ENCODE results near the gene FUT3.

The FUT3 gene

DNA sequence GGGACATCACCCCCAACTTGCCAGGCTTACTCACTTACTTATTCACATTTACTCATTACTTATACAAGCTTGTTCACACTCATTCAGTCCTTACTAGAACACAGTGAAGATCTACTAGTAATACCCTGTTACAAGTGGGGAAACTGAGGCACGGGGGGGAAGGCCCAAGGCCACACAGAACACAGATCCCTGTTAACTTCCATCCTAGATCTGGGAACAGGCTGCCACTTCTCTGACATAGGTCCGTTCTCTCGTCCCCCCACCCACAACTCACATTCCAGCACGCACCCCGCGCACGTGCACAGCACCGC, 47.9 kb downstream of the FUT3 start:
- Histone ChIP-seq H3K27me3 (ENCODE audit: control insufficient read depth in 1 of 2, insufficient read depth in 2 of 2, low read length in 2 of 2) (peaks cover 5 to 15% of the 10 kb centered on the region in 2 donors), H3K27ac (ENCODE audit: low read depth, low read length) (peak overlapping the region; percentile 48), H3K9ac (ENCODE audit: low read length) (no peak overlapping the region), H3K4me3 (ENCODE audit: low read depth in 1 of 2, low read length in 2 of 2) (peak overlapping the region; percentile 43 to 53), H3K4me1 (ENCODE audit: insufficient read depth, low read length) (peaks cover 5% of the 10 kb centered on the region), H3K9me3 (ENCODE audit: low read length) (no peaks in the 10 kb centered on the region), H3K36me3 (ENCODE audit: insufficient read depth, low read length) (no peaks in the 10 kb centered on the region)

DNA sequence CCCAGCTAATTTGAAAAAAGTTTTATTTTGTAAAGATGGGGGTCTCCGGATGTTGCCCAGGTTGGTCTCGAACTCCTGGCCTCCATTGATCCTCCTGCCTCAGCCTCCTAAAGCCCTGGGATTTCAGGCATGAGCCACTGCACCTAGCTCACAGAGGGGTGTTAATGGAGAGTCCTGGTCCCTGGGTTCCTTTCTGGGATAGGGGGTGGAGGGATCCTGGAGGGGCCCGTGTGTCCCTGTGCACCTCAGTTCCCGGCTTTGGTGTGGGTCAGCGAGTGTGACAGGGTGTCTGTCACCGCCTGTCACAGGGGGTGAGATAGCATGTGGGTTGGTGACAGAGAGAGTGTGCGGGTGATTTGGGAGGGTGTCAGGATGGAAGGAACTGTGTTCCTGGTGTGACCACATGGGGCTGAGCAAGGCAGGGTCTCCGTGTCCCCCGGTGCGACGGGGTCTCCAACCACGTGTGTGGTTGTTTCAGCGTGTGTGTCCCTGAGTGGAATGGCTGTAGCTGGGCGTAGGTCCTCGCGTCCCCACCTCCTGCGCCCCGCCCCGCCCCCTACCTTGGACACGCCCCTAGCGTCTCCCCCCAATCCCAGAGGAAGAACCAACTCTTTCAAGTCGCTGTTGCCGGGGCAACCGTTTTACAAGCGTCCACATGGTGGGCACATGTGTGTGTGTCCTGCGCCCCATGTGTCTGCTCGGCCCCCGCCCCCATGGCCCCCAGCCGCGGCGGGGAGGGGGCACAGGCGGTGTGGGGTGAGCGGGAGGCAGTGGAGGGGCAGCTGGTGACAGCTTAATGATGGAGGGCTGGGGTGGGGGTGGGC, 49.2 kb downstream of the FUT3 start:
- peaks cover 5 to 15% of the 10 kb centered on the region in 2 donors for H3K27me3 ChIP-seq (ENCODE audit: control insufficient read depth in 1 of 2, insufficient read depth in 2 of 2, low read length in 2 of 2)
- peaks cover 5% of the 10 kb centered on the region for H3K4me1 ChIP-seq (ENCODE audit: insufficient read depth, low read length)
- no peak overlapping the region for H3K4me3 ChIP-seq (ENCODE audit: low read depth in 1 of 2, low read length in 2 of 2)

GRCh38 chr19:5800361-5801270, 50.6 kb downstream of the FUT3 start:
- Histone ChIP-seq H3K27me3 (ENCODE audit: control insufficient read depth in 1 of 2, insufficient read depth in 2 of 2, low read length in 2 of 2) (peaks cover 5 to 15% of the 10 kb centered on the region in 2 donors), H3K4me1 (ENCODE audit: insufficient read depth, low read length) (peaks cover 5% of the 10 kb centered on the region), H3K4me3 (ENCODE audit: low read depth in 1 of 2, low read length in 2 of 2) (no peak overlapping the region), H3K9me3 (ENCODE audit: low read length) (no peaks in the 10 kb centered on the region), H3K36me3 (ENCODE audit: insufficient read depth, low read length) (no peaks in the 10 kb centered on the region), H3K27ac (ENCODE audit: low read depth, low read length) (no peak overlapping the region), H3K9ac (ENCODE audit: low read length) (no peak overlapping the region)

More for the DNA sequence above, 49.2 kb downstream of the FUT3 start:
- H3K9me3 ChIP-seq (ENCODE audit: low read length), result no peaks in the 10 kb centered on the region
- no peak overlapping the region for H3K27ac ChIP-seq (ENCODE audit: low read depth, low read length)
- no peak overlapping the region for H3K9ac ChIP-seq (ENCODE audit: low read length)
- no peaks in the 10 kb centered on the region for H3K36me3 ChIP-seq (ENCODE audit: insufficient read depth, low read length)

- Histone ChIP-seq H3K9ac (ENCODE audit: low read length) (no peak overlapping the region), H3K9me3 (ENCODE audit: low read length) (no peaks in the 10 kb centered on the region), H3K27me3 (ENCODE audit: control insufficient read depth in 1 of 2, insufficient read depth in 2 of 2, low read length in 2 of 2) (peaks cover 5 to 15% of the 10 kb centered on the region in 2 donors), H3K4me1 (ENCODE audit: insufficient read depth, low read length) (peaks cover 5% of the 10 kb centered on the region), H3K27ac (ENCODE audit: low read depth, low read length) (no peak overlapping the region), H3K4me3 (ENCODE audit: low read depth in 1 of 2, low read length in 2 of 2) (no peak overlapping the region), H3K36me3 (ENCODE audit: insufficient read depth, low read length) (no peaks in the 10 kb centered on the region)
These were observed 51.7 kb downstream of the FUT3 start for GRCh38 chr19:5799247-5800241.

- H3K27me3 ChIP-seq (ENCODE audit: control insufficient read depth in 1 of 2, insufficient read depth in 2 of 2, low read length in 2 of 2), result peaks cover 5 to 7% of the 10 kb centered on the region in 2 donors
- no peaks in the 10 kb centered on the region for H3K4me1 ChIP-seq (ENCODE audit: insufficient read depth, low read length)
- no peak overlapping the region for H3K27ac ChIP-seq (ENCODE audit: low read depth, low read length)
- H3K9me3 ChIP-seq (ENCODE audit: low read length), result no peaks in the 10 kb centered on the region
- no peak overlapping the region for H3K4me3 ChIP-seq (ENCODE audit: low read depth in 1 of 2, low read length in 2 of 2)
- H3K36me3 ChIP-seq (ENCODE audit: insufficient read depth, low read length), result no peaks in the 10 kb centered on the region
- H3K9ac ChIP-seq (ENCODE audit: low read length), result no peak overlapping the region
These were observed 53.0 kb downstream of the FUT3 start for GRCh38 chr19:5798244-5798643.

DNA sequence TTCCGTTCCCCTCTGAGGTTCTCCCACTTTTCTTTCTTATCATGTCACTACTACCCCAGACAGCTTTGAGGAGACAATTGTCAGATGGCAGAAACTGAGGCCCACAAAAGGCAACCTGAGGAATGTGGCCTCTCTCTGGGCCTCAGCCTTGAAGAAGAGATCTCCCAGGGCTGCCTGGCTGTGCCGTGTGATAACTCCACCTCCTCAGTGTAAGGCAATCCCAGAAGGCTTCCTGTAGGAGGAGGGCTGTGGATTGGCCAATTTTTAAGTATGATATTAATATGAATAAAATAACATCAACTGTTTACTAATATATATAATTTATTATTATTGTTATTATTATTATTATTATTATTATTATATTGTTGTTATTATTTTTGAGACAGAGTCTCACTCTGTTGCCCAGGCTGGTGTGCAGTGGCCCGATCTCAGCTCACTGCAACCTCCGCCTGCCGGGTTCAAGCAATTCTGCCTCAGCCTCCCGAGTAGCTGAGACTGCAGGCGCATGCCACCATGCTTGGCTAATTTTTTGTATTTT, 55.8 kb downstream of the FUT3 start:
- H3K4me3 ChIP-seq (ENCODE audit: low read depth in 1 of 2, low read length in 2 of 2), result no peak overlapping the region
- no peaks in the 10 kb centered on the region for H3K36me3 ChIP-seq (ENCODE audit: insufficient read depth, low read length)
- no peaks in the 10 kb centered on the region for H3K9me3 ChIP-seq (ENCODE audit: low read length)

DNA sequence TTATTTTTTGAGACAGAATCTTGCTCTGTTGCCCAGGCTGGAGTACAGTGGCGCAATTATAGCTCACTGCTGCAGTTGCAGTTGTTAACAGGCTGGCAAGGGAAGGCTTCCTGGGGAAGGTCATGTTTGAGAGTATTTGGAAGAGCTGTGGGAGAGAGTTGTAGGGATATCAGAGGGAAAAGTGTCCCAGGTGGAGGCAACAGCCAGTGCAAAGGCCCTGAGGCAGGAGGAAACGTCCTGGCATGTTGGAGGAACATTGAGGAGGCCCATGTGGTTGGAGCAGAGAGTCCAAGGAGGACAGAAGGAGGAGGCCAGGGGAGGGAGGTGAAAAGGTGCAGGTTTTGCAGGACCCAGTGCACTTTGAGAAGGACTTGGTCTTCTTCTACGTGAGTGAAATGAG, 58.1 kb downstream of the FUT3 start:
- H3K9me3 ChIP-seq (ENCODE audit: low read length), result no peaks in the 10 kb centered on the region
- H3K4me3 ChIP-seq (ENCODE audit: low read depth in 1 of 2, low read length in 2 of 2), result no peak overlapping the region
- H3K36me3 ChIP-seq (ENCODE audit: insufficient read depth, low read length), result peaks cover 20% of the 10 kb centered on the region
- peaks cover 9% of the 10 kb centered on the region for H3K4me1 ChIP-seq (ENCODE audit: insufficient read depth, low read length)
- H3K27ac ChIP-seq (ENCODE audit: low read depth, low read length), result no peak overlapping the region
- H3K27me3 ChIP-seq (ENCODE audit: control insufficient read depth in 1 of 2, insufficient read depth in 2 of 2, low read length in 2 of 2), result no peaks in the 10 kb centered on the region
- no peak overlapping the region for H3K9ac ChIP-seq (ENCODE audit: low read length)

More for the DNA sequence above, 55.8 kb downstream of the FUT3 start:
- Histone ChIP-seq H3K4me1 (ENCODE audit: insufficient read depth, low read length) (no peaks in the 10 kb centered on the region), H3K9ac (ENCODE audit: low read length) (no peak overlapping the region), H3K27me3 (ENCODE audit: control insufficient read depth in 1 of 2, insufficient read depth in 2 of 2, low read length in 2 of 2) (no peaks in the 10 kb centered on the region), H3K27ac (ENCODE audit: low read depth, low read length) (no peak overlapping the region)
